ENCODE data around the gene SCTR.

The SCTR gene

GRCh38 chr2:119486886-119487285 lies 37.4 kb downstream of the SCTR start:
- no peak for DNase-seq

GRCh38 chr2:119486196-119486827 lies 38.0 kb downstream of the SCTR start:
- no peak for DNase-seq

- no peak for DNase-seq
These were observed 38.8 kb downstream of the SCTR start for GRCh38 chr2:119485336-119486110.

GRCh38 chr2:119484834-119485233 lies 39.4 kb downstream of the SCTR start:
- DNase-seq: no peak

GRCh38 chr2:119483896-119484718 lies 40.2 kb downstream of the SCTR start:
- DNase-seq: no peak

- DNase-seq: no peak
These were observed 40.9 kb downstream of the SCTR start for GRCh38 chr2:119483395-119483753.

- no peak for DNase-seq
These were observed 41.5 kb downstream of the SCTR start for GRCh38 chr2:119482481-119483394.

GRCh38 chr2:119481501-119482455 lies 42.5 kb downstream of the SCTR start:
- no peak for DNase-seq

GRCh38 chr2:119480718-119481142 lies 43.6 kb downstream of the SCTR start:
- no peak for DNase-seq

GRCh38 chr2:119480184-119480583 lies 44.1 kb downstream of the SCTR start:
- no peak for DNase-seq

- no peak for DNase-seq
These were observed 45.3 kb downstream of the SCTR start for GRCh38 chr2:119478978-119479295.

- no peak for DNase-seq
These were observed 45.9 kb downstream of the SCTR start for GRCh38 chr2:119478188-119478977.

- no peak for DNase-seq
These were observed 47.2 kb downstream of the SCTR start for GRCh38 chr2:119477113-119477505.

- no peak for DNase-seq
These were observed 47.8 kb downstream of the SCTR start for GRCh38 chr2:119476301-119477112.

GRCh38 chr2:119475857-119476244 lies 48.4 kb downstream of the SCTR start:
- DNase-seq: no peak

- no peak for DNase-seq
These were observed 48.9 kb downstream of the SCTR start for GRCh38 chr2:119475225-119475856.

- no peak for DNase-seq
These were observed 49.7 kb downstream of the SCTR start for GRCh38 chr2:119474371-119475224.

- no peak for DNase-seq
These were observed 50.5 kb downstream of the SCTR start for GRCh38 chr2:119473621-119474370.
